RWPE2 (cell line): ENCODE data around the gene IFT80.

Experiments used
- ATAC-seq: fragments of 200-7000 bp; cut with Tn5 transposase; 3 replicates; pipeline ENCODE4 v1.9.1; 2021; ENCODE audit warnings: low read depth
- DNase-seq: peaks from one replicate; pipeline ENCODE4 v3.0.0-alpha.2; 2020; ENCODE audit warnings: low spot score
- H3K27ac ChIP-seq: fragments of 450-650 bp; 2 replicates; pipeline ENCODE4 v1.5.1; 2017; ENCODE audit warnings: mild to moderate bottlenecking; ENCODE audit not compliant: poor library complexity, severe bottlenecking
- H3K27me3 ChIP-seq: fragments of 250-450 bp; sonication (Bioruptor Pico); 2 replicates; pipeline ENCODE4 v1.5.1; 2021; ENCODE audit warnings: mild to moderate bottlenecking, moderate library complexity; ENCODE audit not compliant: insufficient read depth, poor library complexity, severe bottlenecking
- H3K36me3 ChIP-seq: fragments of 250-450 bp; sonication (Bioruptor Pico); 2 replicates; pipeline ENCODE4 v1.5.1; 2020; ENCODE audit warnings: low read depth, mild to moderate bottlenecking, moderate library complexity
- H3K4me1 ChIP-seq: fragments of 250-450 bp; sonication (Bioruptor Pico); 2 replicates; pipeline ENCODE4 v1.5.1; 2021; ENCODE audit warnings: mild to moderate bottlenecking, moderate library complexity; ENCODE audit not compliant: insufficient read depth, poor library complexity, severe bottlenecking
- H3K4me3 ChIP-seq: fragments of 250-450 bp; sonication (Bioruptor Pico); 2 replicates; pipeline ENCODE4 v1.5.1; 2021; ENCODE audit warnings: mild to moderate bottlenecking, moderate library complexity; ENCODE audit not compliant: severe bottlenecking
- H3K9me3 ChIP-seq: fragments of 250-450 bp; sonication (Bioruptor Pico); 2 replicates; pipeline ENCODE4 v1.5.1; 2021; ENCODE audit warnings: mild to moderate bottlenecking, moderate library complexity; ENCODE audit not compliant: severe bottlenecking
- CTCF ChIP-seq: fragments of 450-650 bp; IDR thresholded peaks from one replicate; pipeline ENCODE4 v1.5.1; 2017; ENCODE audit warnings: mild to moderate bottlenecking, moderate library complexity; ENCODE audit not compliant: poor library complexity, severe bottlenecking

The IFT80 gene

GRCh38 chr3:160374925-160375324 lies 24.1 kb downstream of the IFT80 start:
- Histone ChIP-seq H3K27me3 (no peaks in the 10 kb centered on the region), H3K27ac (no peak overlapping the region), H3K9me3 (no peaks in the 10 kb centered on the region), H3K4me3 (no peak overlapping the region), H3K36me3 (peaks cover 17% of the 10 kb centered on the region), H3K4me1 (peaks cover 3% of the 10 kb centered on the region)
- no peak for TF ChIP-seq CTCF
- no peak for ATAC-seq
- no peak for DNase-seq

- H3K27ac ChIP-seq = no peak overlapping the region
- no peak for DNase-seq
- no peaks in the 10 kb centered on the region for H3K27me3 ChIP-seq
- ATAC-seq = no peak
- peaks cover 3% of the 10 kb centered on the region for H3K4me1 ChIP-seq
- no peaks in the 10 kb centered on the region for H3K9me3 ChIP-seq
- no peak overlapping the region for H3K4me3 ChIP-seq
- no peak for TF ChIP-seq CTCF
- peaks cover 17% of the 10 kb centered on the region for H3K36me3 ChIP-seq
These were observed 24.6 kb downstream of the IFT80 start for GRCh38 chr3:160374472-160374871.

GRCh38 chr3:160373655-160374054 lies 25.4 kb downstream of the IFT80 start:
- peaks cover 17% of the 10 kb centered on the region for H3K36me3 ChIP-seq
- no peak overlapping the region for H3K4me3 ChIP-seq
- no peaks in the 10 kb centered on the region for H3K4me1 ChIP-seq
- ATAC-seq (no peak), DNase-seq (no peak)
- no peak overlapping the region for H3K27ac ChIP-seq
- no peaks in the 10 kb centered on the region for H3K27me3 ChIP-seq
- no peak for TF ChIP-seq CTCF
- no peaks in the 10 kb centered on the region for H3K9me3 ChIP-seq

- H3K27ac ChIP-seq = no peak overlapping the region
- H3K36me3 ChIP-seq = peaks cover 17% of the 10 kb centered on the region
- TF ChIP-seq CTCF = no peak
- no peaks in the 10 kb centered on the region for H3K9me3 ChIP-seq
- no peak overlapping the region for H3K4me3 ChIP-seq
- H3K4me1 ChIP-seq = no peaks in the 10 kb centered on the region
- ATAC-seq = peak; percentile 60; the same call in 2 of the 3 replicates
- H3K27me3 ChIP-seq = no peaks in the 10 kb centered on the region
- DNase-seq = no peak
These were observed 26.2 kb downstream of the IFT80 start for GRCh38 chr3:160372780-160373179.

GRCh38 chr3:160370987-160371857 lies 27.8 kb downstream of the IFT80 start:
- no peaks in the 10 kb centered on the region for H3K4me1 ChIP-seq
- H3K27ac ChIP-seq = no peak overlapping the region
- no peak overlapping the region for H3K4me3 ChIP-seq
- ATAC-seq (no peak), DNase-seq (no peak)
- H3K27me3 ChIP-seq = no peaks in the 10 kb centered on the region
- no peak for TF ChIP-seq CTCF
- peaks cover 10% of the 10 kb centered on the region; the same call in 1 of the 2 replicates for H3K36me3 ChIP-seq
- no peaks in the 10 kb centered on the region for H3K9me3 ChIP-seq
